GM18867 (cell line): ENCODE data around the gene PDCD5.
A peak's percentile ranks its signal among the peaks of the same experiment; 100 is the strongest.
"Not testable (repeated sequence)": the region's sequence is repeated elsewhere in the genome, so short reads cannot be mapped to it uniquely, and the experiment has no call there.

Source experiments
- ATAC-seq: cut with Tn5 transposase; IDR thresholded peaks from one replicate; pipeline ENCODE4 v1.9.1; 2021; ENCODE audit warnings: mild to moderate bottlenecking, moderate library complexity; ENCODE audit not compliant: unreplicated experiment

Gene PDCD5, protein sequence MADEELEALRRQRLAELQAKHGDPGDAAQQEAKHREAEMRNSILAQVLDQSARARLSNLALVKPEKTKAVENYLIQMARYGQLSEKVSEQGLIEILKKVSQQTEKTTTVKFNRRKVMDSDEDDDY

GRCh38 chr19:32580901-32581704 lies at the start of gene PDCD5:
Gene PDCD5 (plus strand): TSS chr19:32581190. CDS start chr19:32581262, 72 bp downstream.
- peak; percentile 93 for ATAC-seq

DNA sequence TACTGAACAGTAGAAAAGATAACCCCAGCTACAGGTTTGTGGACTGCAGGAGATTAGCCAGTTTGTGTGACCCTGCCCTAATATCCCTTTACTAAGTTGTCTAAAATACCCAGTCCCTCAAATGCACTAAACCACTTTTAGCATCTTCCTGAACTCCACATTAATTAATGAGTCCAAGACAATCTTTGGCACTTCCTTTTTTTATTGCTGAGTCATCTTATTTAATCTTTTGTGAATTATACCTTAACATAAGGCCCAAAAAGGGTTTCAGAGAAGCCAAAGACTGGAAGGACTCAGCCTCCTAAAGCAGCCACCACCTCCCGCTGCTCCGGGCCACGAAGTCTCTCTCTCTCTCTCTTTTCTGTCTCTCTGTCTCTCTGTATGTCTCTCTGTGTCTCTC lies 48.8 kb upstream of the PDCD5 start:
- no peak for ATAC-seq

DNA sequence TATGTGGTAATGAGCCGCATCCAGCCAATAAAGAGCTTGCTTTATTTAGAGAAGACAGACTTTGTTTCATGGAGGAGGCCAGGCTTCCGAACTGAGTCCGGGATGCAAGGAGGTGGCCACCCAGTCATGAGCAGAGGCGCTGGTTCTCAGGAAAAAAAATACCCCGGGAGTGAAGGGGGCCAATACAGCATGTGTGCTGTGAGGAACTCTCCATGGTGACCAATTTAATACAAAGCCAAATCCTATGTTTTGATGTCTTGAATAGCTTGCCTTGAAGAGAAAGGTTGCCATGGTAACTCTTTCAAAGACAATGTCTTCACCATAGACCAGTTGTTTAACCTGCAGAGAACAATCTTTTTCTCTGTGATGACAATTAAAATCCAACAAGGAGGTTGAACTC lies 43.4 kb upstream of the PDCD5 start:
- ATAC-seq, result no peak

DNA sequence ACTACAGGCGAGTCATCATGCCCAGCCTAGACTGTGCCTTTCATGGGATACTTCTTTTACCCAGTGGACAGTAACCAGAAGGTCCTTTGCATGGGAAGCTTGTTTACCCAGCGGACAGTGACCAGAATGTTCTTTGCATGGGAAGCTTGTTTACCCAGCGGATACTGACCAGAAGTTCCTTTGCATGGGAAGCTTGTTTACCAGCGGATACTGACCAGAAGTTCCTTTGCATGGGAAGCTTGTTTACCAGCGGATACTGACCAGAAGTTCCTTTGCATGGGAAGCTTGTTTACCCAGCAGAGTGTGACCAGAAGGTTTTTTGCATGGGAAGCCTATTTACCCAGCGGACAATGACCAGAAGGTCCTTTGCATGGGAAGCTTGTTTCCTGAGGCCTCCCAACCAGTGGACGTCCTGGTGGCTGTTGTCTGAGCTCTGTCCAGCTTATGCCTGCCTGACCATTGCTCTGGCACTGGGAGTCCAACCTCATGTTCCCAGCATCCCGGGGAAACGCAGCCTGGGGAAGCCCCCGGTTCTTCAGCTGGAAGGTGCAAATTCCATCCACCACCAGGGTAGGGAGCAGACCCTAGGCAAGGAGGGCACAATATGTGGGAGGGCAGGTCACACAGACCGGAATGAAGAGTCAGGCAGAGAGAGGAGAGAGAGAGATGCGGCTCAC lies 41.6 kb upstream of the PDCD5 start:
- ATAC-seq, result no peak

- no peak for ATAC-seq
These were observed 40.4 kb upstream of the PDCD5 start for GRCh38 chr19:32540621-32541020.

GRCh38 chr19:32541376-32541775 lies 39.6 kb upstream of the PDCD5 start:
- ATAC-seq, result not testable (repeated sequence)

DNA sequence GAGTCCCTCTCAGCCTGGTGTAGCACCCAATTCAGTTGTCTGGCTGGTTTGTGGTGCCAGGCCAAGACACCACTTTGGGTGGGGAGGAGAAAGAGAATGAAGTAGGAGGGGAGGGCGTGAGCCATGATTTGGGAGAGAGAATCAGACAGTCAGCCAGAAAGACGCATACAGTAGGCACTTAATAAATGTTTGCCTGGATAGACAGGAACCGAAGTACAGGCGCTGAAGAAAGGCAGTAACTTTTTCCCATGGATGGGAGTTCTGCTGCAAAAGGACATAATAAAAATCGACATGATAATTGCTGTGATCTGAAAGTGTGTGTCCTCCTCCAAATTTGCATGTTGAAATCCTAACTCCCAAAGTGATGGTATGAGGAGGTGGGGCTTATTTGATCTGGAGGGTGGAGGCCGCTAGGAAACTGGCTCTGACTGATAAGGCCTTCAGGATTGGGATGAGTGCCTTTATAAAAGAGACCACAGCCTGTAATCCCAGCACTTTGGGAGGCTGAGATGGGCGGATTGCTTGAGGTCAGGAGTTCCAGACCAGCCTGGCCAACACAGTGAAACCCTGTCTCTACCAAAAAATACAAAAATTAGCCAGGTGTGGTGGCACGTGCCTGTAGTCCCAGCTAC lies 38.4 kb upstream of the PDCD5 start:
- ATAC-seq, result no peak

DNA sequence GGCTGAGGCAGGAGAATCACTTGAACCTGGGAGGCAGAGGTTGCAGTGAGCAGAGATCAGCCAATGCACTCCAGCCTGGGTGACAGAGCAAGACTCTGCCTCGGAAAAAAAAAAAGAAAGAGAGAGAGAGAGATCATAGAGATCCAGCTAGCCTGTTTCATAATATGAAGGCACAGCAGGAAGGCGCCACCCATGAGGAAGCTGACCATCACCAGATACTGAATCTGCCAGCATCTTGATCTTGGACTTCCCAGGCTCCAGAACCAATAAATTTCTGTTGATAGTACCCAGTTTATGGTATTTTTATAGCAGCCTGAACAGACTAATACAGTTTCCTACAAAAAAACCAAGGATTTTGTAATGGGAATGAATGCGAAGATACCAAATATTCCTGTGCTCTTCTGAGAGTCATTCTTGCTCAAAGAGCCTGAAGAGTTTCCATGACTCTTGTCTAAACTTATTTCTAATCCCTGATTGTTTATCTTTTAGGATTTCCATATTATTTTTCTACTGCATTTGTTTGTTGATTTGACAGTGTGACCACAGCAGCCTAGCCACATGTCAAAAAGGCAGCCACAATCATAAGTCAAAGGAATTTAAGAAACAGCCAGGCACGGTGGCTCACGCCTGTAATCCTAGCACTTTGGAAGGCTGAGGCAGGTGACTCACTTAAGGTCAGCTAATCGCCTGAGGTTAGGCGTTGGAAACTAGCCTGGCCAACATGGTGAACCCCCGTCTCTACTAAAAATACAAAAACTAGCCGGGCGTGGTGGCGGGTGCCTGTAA lies 37.7 kb upstream of the PDCD5 start:
- no peak for ATAC-seq

DNA sequence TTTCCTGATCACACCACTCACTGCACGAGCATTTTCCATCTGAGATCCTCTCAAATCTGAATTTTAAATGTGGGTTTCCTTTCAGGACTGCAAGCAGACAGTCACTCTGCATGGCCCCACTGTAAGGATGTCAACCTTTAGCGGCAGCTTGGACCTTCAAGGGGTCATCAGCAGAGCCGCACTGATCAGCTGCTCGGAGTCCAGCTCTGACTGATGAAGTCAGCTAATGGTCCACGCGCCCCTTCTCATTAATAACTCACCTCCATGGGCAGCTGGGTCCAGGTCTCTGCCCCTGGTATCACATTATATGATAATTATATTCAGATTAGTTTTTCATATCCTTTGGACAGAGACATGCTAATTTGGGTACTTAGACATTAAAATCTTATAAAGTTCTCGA lies 36.1 kb upstream of the PDCD5 start:
- ATAC-seq, result no peak

DNA sequence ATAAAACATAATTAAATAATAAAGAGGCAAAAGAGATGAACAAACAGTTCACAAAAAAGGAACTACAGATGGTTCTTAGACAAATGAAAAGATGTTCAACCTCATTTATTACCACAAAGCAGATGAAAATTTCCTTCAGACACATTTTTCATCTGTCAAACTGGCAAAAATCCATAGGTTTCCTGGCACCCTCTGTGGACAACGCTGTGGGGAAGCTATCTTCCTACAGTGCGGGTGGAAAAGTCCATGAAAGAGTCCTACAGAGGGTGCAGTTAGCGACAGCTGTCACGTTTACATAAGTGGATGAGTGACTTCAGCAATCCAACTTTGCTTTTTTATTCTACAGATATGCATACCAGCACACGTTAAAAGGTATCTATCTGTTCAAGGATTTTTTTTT lies 30.3 kb upstream of the PDCD5 start:
- no peak for ATAC-seq

- ATAC-seq, result no peak
These were observed 25.2 kb upstream of the PDCD5 start for GRCh38 chr19:32555786-32556185.

DNA sequence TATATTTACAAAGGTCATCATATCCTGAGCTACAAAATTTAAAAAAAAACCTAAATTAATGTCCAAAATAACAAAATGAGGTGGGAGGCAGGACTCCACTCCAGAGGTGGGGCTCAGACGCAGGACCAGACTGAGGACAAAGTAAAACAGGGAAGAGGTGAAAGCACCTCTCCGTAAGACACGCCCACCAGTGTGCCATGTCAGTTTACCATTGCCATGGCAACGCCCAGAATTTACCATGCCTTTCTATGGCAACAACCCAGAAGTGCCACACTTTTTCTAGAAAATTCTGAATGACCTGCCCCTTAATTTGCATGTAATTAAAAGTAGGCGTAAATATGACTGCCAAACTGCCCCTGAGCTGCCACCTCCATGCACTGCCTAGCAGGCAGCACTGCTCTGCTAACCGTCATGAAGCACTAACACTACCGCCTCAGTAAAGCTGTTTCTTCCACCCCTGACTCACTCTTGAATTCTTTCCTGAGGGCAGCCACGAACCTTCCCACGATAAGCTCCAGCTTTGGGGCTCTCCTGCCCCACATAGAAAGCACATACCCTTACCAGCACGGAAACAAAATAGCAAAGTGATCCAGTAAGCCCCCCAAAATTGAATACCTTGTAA lies 22.3 kb upstream of the PDCD5 start:
- ATAC-seq, result no peak

GRCh38 chr19:32563761-32564160 lies 17.2 kb upstream of the PDCD5 start:
- ATAC-seq, result no peak

DNA sequence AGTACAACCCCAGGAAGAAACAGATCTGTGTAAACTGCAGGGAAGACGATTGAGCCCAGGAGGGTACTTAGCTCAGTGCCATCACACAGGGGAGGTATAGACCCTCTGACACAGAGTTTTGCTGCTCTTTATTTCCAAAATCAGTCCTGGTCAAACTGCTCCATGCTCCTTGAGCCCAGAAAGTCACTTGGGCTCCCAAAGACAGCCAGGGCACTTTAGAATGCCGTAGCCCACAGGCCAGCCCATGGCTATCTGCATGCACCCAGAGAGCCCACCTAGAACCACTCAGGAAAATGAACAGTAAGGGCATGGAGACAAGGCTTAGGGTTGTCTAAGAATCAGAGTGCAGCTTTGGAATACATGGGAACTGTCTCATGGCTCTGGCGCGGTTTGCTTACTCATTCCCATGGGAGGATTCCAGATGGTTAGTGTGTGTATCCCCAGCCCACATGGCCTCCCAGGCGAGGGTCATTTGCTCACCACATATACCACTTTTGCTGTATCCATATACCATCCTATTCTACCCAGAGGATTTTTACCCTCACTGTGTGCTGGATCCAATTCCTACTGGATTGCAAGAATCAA lies 14.7 kb upstream of the PDCD5 start:
- ATAC-seq, result no peak

DNA sequence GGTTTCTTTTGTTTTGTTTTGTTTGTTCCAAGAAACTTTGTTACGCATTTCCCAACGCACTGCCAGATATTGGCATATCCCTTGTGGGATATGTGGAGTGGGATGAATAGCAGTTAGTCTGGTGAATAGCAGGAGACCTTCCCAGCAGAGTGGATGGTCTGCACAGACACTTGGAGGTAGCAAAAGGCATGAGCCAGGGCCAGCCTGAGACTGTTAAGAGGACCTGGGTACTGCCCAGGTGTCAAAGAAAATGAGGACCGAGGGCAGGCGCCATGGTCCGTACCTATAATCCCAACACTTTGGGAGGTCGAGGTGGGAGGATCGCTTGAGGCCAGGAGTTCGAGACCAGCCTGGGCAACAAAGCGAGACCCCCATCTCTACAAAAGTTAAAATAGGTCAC lies 13.5 kb upstream of the PDCD5 start:
- ATAC-seq, result no peak

GRCh38 chr19:32570081-32570785 lies 10.8 kb upstream of the PDCD5 start:
- ATAC-seq, result no peak

- not testable (repeated sequence) for ATAC-seq
These were observed 9.4 kb upstream of the PDCD5 start for GRCh38 chr19:32571471-32572075.

GRCh38 chr19:32572700-32573491 lies 8.1 kb upstream of the PDCD5 start:
- not testable (repeated sequence) for ATAC-seq
